B cell (primary cell): ENCODE measurements around the gene LRP11.
A peak's percentile ranks its signal among the peaks of the same experiment; 100 is the strongest.

ENCODE experiments used
- EZH2 ChIP-seq: IDR thresholded peaks from 2 replicates; pipeline ENCODE4 v1.6.1; 2012; ENCODE audit warnings: borderline replicate concordance, low read depth, mild to moderate bottlenecking, moderate library complexity, low read length; ENCODE audit not compliant: insufficient read depth, poor library complexity, severe bottlenecking
- TF ChIP-seq, protein P1 (sequence below): fragments of 200-600 bp; IDR thresholded peaks from one replicate; pipeline ENCODE4 v1.8.0; 2022; ENCODE audit warnings: antibody characterized with exemption, mild to moderate bottlenecking

DNA sequence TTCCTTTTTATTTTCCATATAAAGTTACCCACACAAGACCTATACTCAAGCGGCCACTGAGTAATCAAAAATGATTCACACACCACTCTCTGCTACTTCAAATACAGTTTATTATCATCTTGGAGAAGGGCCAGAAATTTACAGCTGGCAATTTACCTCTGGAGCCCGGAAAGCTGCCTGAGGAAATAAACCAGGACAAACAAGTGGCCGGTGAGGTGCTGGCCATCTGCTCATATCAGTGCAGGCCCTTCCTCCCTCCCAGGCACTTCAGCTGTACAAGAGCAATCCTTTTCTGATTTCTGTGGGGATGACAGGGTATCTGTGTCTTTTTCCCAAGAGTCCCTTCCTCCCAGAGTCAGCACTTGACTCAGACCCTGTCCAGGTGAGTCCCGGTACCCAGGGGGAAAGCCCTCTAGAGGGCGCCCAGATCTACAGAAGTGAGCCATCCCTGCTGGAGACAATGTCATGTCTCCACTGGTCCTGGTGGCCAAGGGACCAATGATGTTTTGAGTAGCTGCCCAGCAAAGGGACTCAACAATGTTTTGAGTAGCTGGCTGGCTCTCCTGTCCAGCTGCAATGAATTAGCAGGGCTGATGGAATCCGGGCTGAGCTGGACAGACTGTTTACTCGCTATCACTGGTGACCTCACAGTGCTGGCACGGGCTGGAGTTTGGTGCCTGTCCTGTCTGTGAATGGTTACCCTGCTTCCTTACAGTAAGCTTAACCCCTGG lies 23.6 kb downstream of the LRP11 start:
- TF ChIP-seq, protein P1, sequence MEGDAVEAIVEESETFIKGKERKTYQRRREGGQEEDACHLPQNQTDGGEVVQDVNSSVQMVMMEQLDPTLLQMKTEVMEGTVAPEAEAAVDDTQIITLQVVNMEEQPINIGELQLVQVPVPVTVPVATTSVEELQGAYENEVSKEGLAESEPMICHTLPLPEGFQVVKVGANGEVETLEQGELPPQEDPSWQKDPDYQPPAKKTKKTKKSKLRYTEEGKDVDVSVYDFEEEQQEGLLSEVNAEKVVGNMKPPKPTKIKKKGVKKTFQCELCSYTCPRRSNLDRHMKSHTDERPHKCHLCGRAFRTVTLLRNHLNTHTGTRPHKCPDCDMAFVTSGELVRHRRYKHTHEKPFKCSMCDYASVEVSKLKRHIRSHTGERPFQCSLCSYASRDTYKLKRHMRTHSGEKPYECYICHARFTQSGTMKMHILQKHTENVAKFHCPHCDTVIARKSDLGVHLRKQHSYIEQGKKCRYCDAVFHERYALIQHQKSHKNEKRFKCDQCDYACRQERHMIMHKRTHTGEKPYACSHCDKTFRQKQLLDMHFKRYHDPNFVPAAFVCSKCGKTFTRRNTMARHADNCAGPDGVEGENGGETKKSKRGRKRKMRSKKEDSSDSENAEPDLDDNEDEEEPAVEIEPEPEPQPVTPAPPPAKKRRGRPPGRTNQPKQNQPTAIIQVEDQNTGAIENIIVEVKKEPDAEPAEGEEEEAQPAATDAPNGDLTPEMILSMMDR, result peak; percentile 56
- TF ChIP-seq EZH2, result no peak
